Neural cell (in vitro differentiated cells): ENCODE data around the gene RBFOX2. TPM values are rescaled to one million over a fixed set of nuclear protein-coding genes. Genes with fewer than 3 reads are reported as not detected.

Source experiments
- H2AFZ ChIP-seq: fragments of 200-600, 300-800 bp; sonication (generic), shearing (Covaris generic); 2 replicates; pipeline ENCODE4 v1.6.0; 2014; ENCODE audit warnings: low read depth, mild to moderate bottlenecking, antibody characterized with exemption, low read length, moderate library complexity
- H3F3A ChIP-seq: fragments of 200-600 bp; shearing (Covaris generic); 2 replicates; pipeline ENCODE4 v1.6.1; 2016; ENCODE audit warnings: mild to moderate bottlenecking, moderate library complexity, mixed read lengths, antibody characterized with exemption, low read length; ENCODE audit not compliant: insufficient read depth, poor library complexity, severe bottlenecking
- H3K27ac ChIP-seq: fragments of 200-600, 300-800 bp; sonication (generic), shearing (Covaris generic); 2 replicates; pipeline ENCODE4 v1.5.1; 2014; ENCODE audit warnings: mild to moderate bottlenecking, low read length, moderate library complexity
- H3K27me3 ChIP-seq: fragments of 300-800, 200-600 bp; sonication (generic), shearing (Covaris generic); 2 replicates; pipeline ENCODE4 v1.6.0; 2014; ENCODE audit warnings: mild to moderate bottlenecking, low read depth, low read length, moderate library complexity; ENCODE audit not compliant: insufficient read depth
- H3K36me3 ChIP-seq: fragments of 300-800, 200-600 bp; sonication (generic), shearing (Covaris generic); 2 replicates; pipeline ENCODE4 v1.5.1; 2014; ENCODE audit warnings: mild to moderate bottlenecking, antibody characterized with exemption, low read length, moderate library complexity; ENCODE audit not compliant: insufficient read depth
- H3K4me2 ChIP-seq: fragments of 300-800, 200-600 bp; sonication (generic), shearing (Covaris generic); 2 replicates; pipeline ENCODE4 v1.6.0; 2014; ENCODE audit warnings: mild to moderate bottlenecking, low read length
- H3K4me3 ChIP-seq: fragments of 300-800, 200-600 bp; sonication (generic), shearing (Covaris generic); 2 replicates; pipeline ENCODE4 v1.5.1; 2014; ENCODE audit warnings: mild to moderate bottlenecking, low read length, moderate library complexity
- H3K79me2 ChIP-seq: fragments of 200-600 bp; shearing (Covaris generic); replicated peaks from 2 replicates; pipeline ENCODE4 v1.6.0; 2014; ENCODE audit warnings: mild to moderate bottlenecking, low read length, moderate library complexity; ENCODE audit not compliant: insufficient read depth
- H3K9ac ChIP-seq: fragments of 300-800, 200-600 bp; sonication (generic), shearing (Covaris generic); 2 replicates; pipeline ENCODE4 v1.6.1; 2016; ENCODE audit warnings: mild to moderate bottlenecking, low read length, mixed read lengths
- H3K9me2 ChIP-seq: fragments of 200-600 bp; shearing (Covaris generic); 2 replicates; pipeline ENCODE4 v1.6.1; 2016; ENCODE audit warnings: mild to moderate bottlenecking, low read length, mixed read lengths; ENCODE audit not compliant: insufficient read depth
- H3K9me3 ChIP-seq: fragments of 200-600, 300-800 bp; sonication (generic), shearing (Covaris generic); 2 replicates; pipeline ENCODE4 v1.6.1; 2016; ENCODE audit warnings: mild to moderate bottlenecking, mixed run types, low read length, moderate library complexity, mixed read lengths
- H4K20me1 ChIP-seq: fragments of 200-600 bp; shearing (Covaris generic); 2 replicates; pipeline ENCODE4 v1.6.1; 2016; ENCODE audit warnings: mild to moderate bottlenecking, mixed run types; ENCODE audit not compliant: insufficient read depth
- CTCF ChIP-seq: fragments of 450-650 bp; IDR thresholded peaks from 2 replicates; pipeline ENCODE4 v1.5.1; 2014; ENCODE audit warnings: antibody characterized with exemption, mild to moderate bottlenecking, moderate library complexity; ENCODE audit not compliant: poor library complexity, severe bottlenecking
- EP300 ChIP-seq: fragments of 450-650 bp; conservative IDR thresholded peaks from 2 replicates; pipeline ENCODE4 v1.6.1; 2014; ENCODE audit warnings: antibody characterized with exemption, mild to moderate bottlenecking, moderate library complexity; ENCODE audit not compliant: poor library complexity, severe bottlenecking
- EZH2 ChIP-seq: fragments of 200-600, 300-800 bp; shearing (Covaris generic), sonication (generic); IDR thresholded peaks from 2 replicates; pipeline ENCODE4 v1.6.1; 2014; ENCODE audit warnings: antibody characterized with exemption, low read length, borderline replicate concordance, mild to moderate bottlenecking; ENCODE audit not compliant: insufficient read depth, poor library complexity, severe bottlenecking
- MXI1 ChIP-seq: fragments of 450-650 bp; conservative IDR thresholded peaks from 2 replicates; pipeline ENCODE4 v1.6.1; 2014; ENCODE audit warnings: antibody characterized with exemption, mild to moderate bottlenecking; ENCODE audit not compliant: poor library complexity, severe bottlenecking
- POLR2AphosphoS5 ChIP-seq: IDR thresholded peaks from 2 replicates; pipeline ENCODE4 v1.6.1; 2012
- RAD21 ChIP-seq: fragments of 450-650 bp; conservative IDR thresholded peaks from 2 replicates; pipeline ENCODE4 v1.6.1; 2014; ENCODE audit warnings: antibody characterized with exemption, mild to moderate bottlenecking, moderate library complexity
- SMC3 ChIP-seq: fragments of 450-650 bp; conservative IDR thresholded peaks from 2 replicates; pipeline ENCODE4 v1.6.1; 2014; ENCODE audit warnings: antibody characterized with exemption, mild to moderate bottlenecking, moderate library complexity; ENCODE audit not compliant: poor library complexity
- TAF1 ChIP-seq: IDR thresholded peaks from 2 replicates; pipeline ENCODE4 v1.6.1; 2012; ENCODE audit warnings: low read depth
- polyA plus RNA-seq: library from polyadenylated mRNA; depleted of rRNA; stranded (reverse); fragments of >200 nt; gene quantifications from 2 replicates; pipeline ENCODE4 v1.2.3, GENCODE V29; 2014
- TF ChIP-seq, protein P1 (sequence below): IDR thresholded peaks from 2 replicates; pipeline ENCODE4 v1.6.1; 2012; ENCODE audit warnings: borderline replicate concordance

Gene RBFOX2
- polyA plus RNA-seq, 1 donor from 2014 or later, result 529 TPM

GRCh38 chr22:35697142-35697541 is 331.5 kb downstream of the RBFOX2 start:
- H3F3A ChIP-seq, result no peaks in the 10 kb centered on the region
- no peak overlapping the region for H2AFZ ChIP-seq
- TF ChIP-seq MXI1 (no peak), POLR2AphosphoS5 (no peak), EP300 (no peak), SMC3 (no peak), CTCF (no peak), EZH2 (no peak), RAD21 (no peak), TAF1 (no peak)
- TF ChIP-seq, protein P1, sequence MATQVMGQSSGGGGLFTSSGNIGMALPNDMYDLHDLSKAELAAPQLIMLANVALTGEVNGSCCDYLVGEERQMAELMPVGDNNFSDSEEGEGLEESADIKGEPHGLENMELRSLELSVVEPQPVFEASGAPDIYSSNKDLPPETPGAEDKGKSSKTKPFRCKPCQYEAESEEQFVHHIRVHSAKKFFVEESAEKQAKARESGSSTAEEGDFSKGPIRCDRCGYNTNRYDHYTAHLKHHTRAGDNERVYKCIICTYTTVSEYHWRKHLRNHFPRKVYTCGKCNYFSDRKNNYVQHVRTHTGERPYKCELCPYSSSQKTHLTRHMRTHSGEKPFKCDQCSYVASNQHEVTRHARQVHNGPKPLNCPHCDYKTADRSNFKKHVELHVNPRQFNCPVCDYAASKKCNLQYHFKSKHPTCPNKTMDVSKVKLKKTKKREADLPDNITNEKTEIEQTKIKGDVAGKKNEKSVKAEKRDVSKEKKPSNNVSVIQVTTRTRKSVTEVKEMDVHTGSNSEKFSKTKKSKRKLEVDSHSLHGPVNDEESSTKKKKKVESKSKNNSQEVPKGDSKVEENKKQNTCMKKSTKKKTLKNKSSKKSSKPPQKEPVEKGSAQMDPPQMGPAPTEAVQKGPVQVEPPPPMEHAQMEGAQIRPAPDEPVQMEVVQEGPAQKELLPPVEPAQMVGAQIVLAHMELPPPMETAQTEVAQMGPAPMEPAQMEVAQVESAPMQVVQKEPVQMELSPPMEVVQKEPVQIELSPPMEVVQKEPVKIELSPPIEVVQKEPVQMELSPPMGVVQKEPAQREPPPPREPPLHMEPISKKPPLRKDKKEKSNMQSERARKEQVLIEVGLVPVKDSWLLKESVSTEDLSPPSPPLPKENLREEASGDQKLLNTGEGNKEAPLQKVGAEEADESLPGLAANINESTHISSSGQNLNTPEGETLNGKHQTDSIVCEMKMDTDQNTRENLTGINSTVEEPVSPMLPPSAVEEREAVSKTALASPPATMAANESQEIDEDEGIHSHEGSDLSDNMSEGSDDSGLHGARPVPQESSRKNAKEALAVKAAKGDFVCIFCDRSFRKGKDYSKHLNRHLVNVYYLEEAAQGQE, result no peak
- no peaks in the 10 kb centered on the region for H3K9me2 ChIP-seq
- no peak overlapping the region for H3K4me3 ChIP-seq
- H3K9ac ChIP-seq, result no peak overlapping the region
- no peaks in the 10 kb centered on the region for H4K20me1 ChIP-seq
- H3K27me3 ChIP-seq, result no peaks in the 10 kb centered on the region
- no peak overlapping the region for H3K4me2 ChIP-seq
- H3K27ac ChIP-seq, result no peak overlapping the region
- no peaks in the 10 kb centered on the region for H3K79me2 ChIP-seq
- no peaks in the 10 kb centered on the region for H3K36me3 ChIP-seq
- no peaks in the 10 kb centered on the region for H3K9me3 ChIP-seq

- no peak for TF ChIP-seq SMC3
- TF ChIP-seq EZH2, result no peak
- TF ChIP-seq, protein P1, result no peak
- TF ChIP-seq MXI1, result no peak
- no peak for TF ChIP-seq CTCF
- no peak for TF ChIP-seq TAF1
- TF ChIP-seq POLR2AphosphoS5, result no peak
- TF ChIP-seq RAD21, result no peak
- no peak for TF ChIP-seq EP300
- Histone ChIP-seq H4K20me1 (no peaks in the 10 kb centered on the region), H3K9ac (no peak overlapping the region), H3K27me3 (no peaks in the 10 kb centered on the region), H3F3A (no peaks in the 10 kb centered on the region), H3K9me3 (no peaks in the 10 kb centered on the region), H3K27ac (no peak overlapping the region), H3K36me3 (no peaks in the 10 kb centered on the region), H3K79me2 (no peaks in the 10 kb centered on the region), H2AFZ (no peak overlapping the region), H3K4me2 (no peak overlapping the region), H3K4me3 (no peak overlapping the region), H3K9me2 (no peaks in the 10 kb centered on the region)
Measured at GRCh38 chr22:35695202-35695601, 333.4 kb downstream of the RBFOX2 start.
